HG02763 (cell line): ENCODE results near the gene RTN4.
"Not testable (repeated sequence)": the region's sequence is repeated elsewhere in the genome, so short reads cannot be mapped to it uniquely, and the experiment has no call there.

Experiments used
- ATAC-seq: cut with Tn5 transposase; IDR thresholded peaks from one replicate; pipeline ENCODE4 v1.9.1; 2021; ENCODE audit warnings: mild to moderate bottlenecking, moderate library complexity; ENCODE audit not compliant: unreplicated experiment

Gene RTN4

GRCh38 chr2:55011831-55012671 is 38.2 kb downstream of the RTN4 start:
- no peak for ATAC-seq

GRCh38 chr2:55010915-55011314 is 39.3 kb downstream of the RTN4 start:
- ATAC-seq = no peak

- peak; percentile 85 for ATAC-seq
Observed at GRCh38 chr2:55010149-55010591, 40.1 kb downstream of the RTN4 start.

GRCh38 chr2:55009277-55010060 is 40.8 kb downstream of the RTN4 start:
- no peak for ATAC-seq

GRCh38 chr2:55006306-55006705 is 43.9 kb downstream of the RTN4 start:
- no peak for ATAC-seq

- no peak for ATAC-seq
Observed at GRCh38 chr2:55003706-55004639, 46.3 kb downstream of the RTN4 start.

GRCh38 chr2:55001716-55002115 is 48.5 kb downstream of the RTN4 start:
- ATAC-seq = no peak

- no peak for ATAC-seq
Observed at GRCh38 chr2:55000341-55000740, 49.9 kb downstream of the RTN4 start.

- no peak for ATAC-seq
Observed at GRCh38 chr2:54999182-54999581, 51.1 kb downstream of the RTN4 start.

GRCh38 chr2:54997826-54998225 is 52.4 kb downstream of the RTN4 start:
- no peak for ATAC-seq

- peak; percentile 45 for ATAC-seq
Observed at GRCh38 chr2:54995553-54995952, 54.7 kb downstream of the RTN4 start.

- not testable (repeated sequence) for ATAC-seq
Observed at GRCh38 chr2:54990694-54991093, 59.6 kb downstream of the RTN4 start.

GRCh38 chr2:54988612-54989011 is 61.6 kb downstream of the RTN4 start:
- no peak for ATAC-seq

GRCh38 chr2:54986264-54986663 is 64.0 kb downstream of the RTN4 start:
- ATAC-seq = no peak

GRCh38 chr2:54984476-54984875 is 65.8 kb downstream of the RTN4 start:
- ATAC-seq = no peak

GRCh38 chr2:54983345-54984220 is 66.7 kb downstream of the RTN4 start:
- ATAC-seq = no peak

GRCh38 chr2:54981385-54981784 is 68.9 kb downstream of the RTN4 start:
- no peak for ATAC-seq

GRCh38 chr2:54979321-54980044 is 70.8 kb downstream of the RTN4 start:
- no peak for ATAC-seq

- peak; percentile 91 for ATAC-seq
Observed at GRCh38 chr2:54977149-54977548, 73.1 kb downstream of the RTN4 start.
